ENCODE results near the gene S100Z.

S100Z gene

GRCh38 chr5:76859591-76860247 is 9.9 kb downstream of the S100Z start:
- no peak for DNase-seq (ENCODE audit: low read depth, low spot score)
- TF ChIP-seq EZH2 (IDR thresholded peaks at IDR 0.05) (no peak), FOXP2 (optimal IDR thresholded peaks at IDR 0.05; ENCODE audit: control extremely low read depth, extremely low read length, insufficient read depth) (no peak), POLR2AphosphoS5 (IDR thresholded peaks at IDR 0.05; ENCODE audit: borderline replicate concordance, low read depth, low read length) (no peak)
- no peaks in the 10 kb centered on the region for H3K9me3 ChIP-seq (ENCODE audit: low read depth, low read length)
- H3K4me3 ChIP-seq: no peak overlapping the region
- H3K9ac ChIP-seq (ENCODE audit: insufficient read length): no peak overlapping the region
- H3K36me3 ChIP-seq (ENCODE audit: insufficient read depth, low read length): no peaks in the 10 kb centered on the region
- no peak overlapping the region for H3K27ac ChIP-seq

GRCh38 chr5:76861612-76862011 is 11.8 kb downstream of the S100Z start:
- Histone ChIP-seq H3K27ac (no peak overlapping the region), H3K9me3 (ENCODE audit: low read depth, low read length) (no peaks in the 10 kb centered on the region), H3K9ac (ENCODE audit: insufficient read length) (no peak overlapping the region), H3K4me3 (no peak overlapping the region), H3K36me3 (ENCODE audit: insufficient read depth, low read length) (no peaks in the 10 kb centered on the region)
- no peak for TF ChIP-seq FOXP2 (optimal IDR thresholded peaks at IDR 0.05; ENCODE audit: control extremely low read depth, extremely low read length, insufficient read depth)
- TF ChIP-seq EZH2 (IDR thresholded peaks at IDR 0.05): no peak
- no peak for TF ChIP-seq POLR2AphosphoS5 (IDR thresholded peaks at IDR 0.05; ENCODE audit: borderline replicate concordance, low read depth, low read length)
- DNase-seq (ENCODE audit: low read depth, low spot score): no peak

- H3K27ac ChIP-seq: no peak overlapping the region
- H3K36me3 ChIP-seq (ENCODE audit: insufficient read depth, low read length): no peaks in the 10 kb centered on the region
- H3K4me3 ChIP-seq: no peak overlapping the region
- H3K9me3 ChIP-seq (ENCODE audit: low read depth, low read length): no peaks in the 10 kb centered on the region
- TF ChIP-seq FOXP2 (optimal IDR thresholded peaks at IDR 0.05; ENCODE audit: control extremely low read depth, extremely low read length, insufficient read depth): no peak
- DNase-seq (ENCODE audit: low read depth, low spot score): no peak
- no peak overlapping the region for H3K9ac ChIP-seq (ENCODE audit: insufficient read length)
Measured at GRCh38 chr5:76863001-76863400, 13.2 kb downstream of the S100Z start.

DNA sequence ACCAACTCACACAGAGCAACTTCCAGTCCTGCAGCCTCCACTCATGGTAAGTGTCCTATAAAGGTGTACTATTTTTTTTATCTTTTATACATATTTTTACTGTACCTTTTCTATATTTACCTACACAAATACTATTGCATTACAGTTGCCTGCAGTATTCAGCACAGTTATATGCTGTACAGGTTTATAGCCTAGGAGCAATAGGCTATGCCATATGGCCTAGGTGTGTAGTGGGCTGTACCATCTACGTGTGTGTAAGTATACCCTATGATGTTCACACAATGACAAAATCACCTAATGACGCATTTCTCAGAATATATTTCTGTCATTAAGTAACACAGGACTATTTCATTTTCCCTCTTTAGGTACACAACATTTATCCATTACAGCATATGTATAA is 16.7 kb downstream of the S100Z start:
- Histone ChIP-seq H3K9me3 (ENCODE audit: low read depth, low read length) (no peaks in the 10 kb centered on the region), H3K9ac (ENCODE audit: insufficient read length) (no peak overlapping the region), H3K36me3 (ENCODE audit: insufficient read depth, low read length) (no peaks in the 10 kb centered on the region), H3K27ac (no peak overlapping the region), H3K4me3 (no peak overlapping the region)
- TF ChIP-seq EZH2 (IDR thresholded peaks at IDR 0.05): no peak
- TF ChIP-seq FOXP2 (optimal IDR thresholded peaks at IDR 0.05; ENCODE audit: control extremely low read depth, extremely low read length, insufficient read depth): no peak
- no peak for TF ChIP-seq POLR2AphosphoS5 (IDR thresholded peaks at IDR 0.05; ENCODE audit: borderline replicate concordance, low read depth, low read length)
- DNase-seq (ENCODE audit: low read depth, low spot score): no peak

- no peak overlapping the region for H3K4me3 ChIP-seq
- no peak overlapping the region for H3K27ac ChIP-seq
- H3K9me3 ChIP-seq (ENCODE audit: low read depth, low read length): no peaks in the 10 kb centered on the region
- H3K36me3 ChIP-seq (ENCODE audit: insufficient read depth, low read length): no peaks in the 10 kb centered on the region
- DNase-seq (ENCODE audit: low read depth, low spot score): no peak
- TF ChIP-seq EZH2 (IDR thresholded peaks at IDR 0.05) (no peak), POLR2AphosphoS5 (IDR thresholded peaks at IDR 0.05; ENCODE audit: borderline replicate concordance, low read depth, low read length) (no peak), FOXP2 (optimal IDR thresholded peaks at IDR 0.05; ENCODE audit: control extremely low read depth, extremely low read length, insufficient read depth) (no peak)
- no peak overlapping the region for H3K9ac ChIP-seq (ENCODE audit: insufficient read length)
Measured at GRCh38 chr5:76867038-76867437, 17.2 kb downstream of the S100Z start.

- Histone ChIP-seq H3K9ac (ENCODE audit: insufficient read length) (no peak overlapping the region), H3K36me3 (ENCODE audit: insufficient read depth, low read length) (no peaks in the 10 kb centered on the region), H3K4me3 (no peak overlapping the region), H3K9me3 (ENCODE audit: low read depth, low read length) (no peaks in the 10 kb centered on the region), H3K27ac (no peak overlapping the region)
- TF ChIP-seq FOXP2 (optimal IDR thresholded peaks at IDR 0.05; ENCODE audit: control extremely low read depth, extremely low read length, insufficient read depth): no peak
- TF ChIP-seq EZH2 (IDR thresholded peaks at IDR 0.05): no peak
- no peak for TF ChIP-seq POLR2AphosphoS5 (IDR thresholded peaks at IDR 0.05; ENCODE audit: borderline replicate concordance, low read depth, low read length)
- peak; percentile 67 for DNase-seq (ENCODE audit: low read depth, low spot score)
Measured at GRCh38 chr5:76867827-76868693, 18.2 kb downstream of the S100Z start.

GRCh38 chr5:76870046-76870445 is 20.2 kb downstream of the S100Z start:
- Histone ChIP-seq H3K9me3 (ENCODE audit: low read depth, low read length) (no peaks in the 10 kb centered on the region), H3K9ac (ENCODE audit: insufficient read length) (no peak overlapping the region), H3K4me3 (no peak overlapping the region), H3K36me3 (ENCODE audit: insufficient read depth, low read length) (no peaks in the 10 kb centered on the region), H3K27ac (no peak overlapping the region)
- no peak for DNase-seq (ENCODE audit: low read depth, low spot score)
- TF ChIP-seq FOXP2 (optimal IDR thresholded peaks at IDR 0.05; ENCODE audit: control extremely low read depth, extremely low read length, insufficient read depth) (no peak), POLR2AphosphoS5 (IDR thresholded peaks at IDR 0.05; ENCODE audit: borderline replicate concordance, low read depth, low read length) (no peak), EZH2 (IDR thresholded peaks at IDR 0.05) (no peak)

GRCh38 chr5:76874088-76874581 is 24.3 kb downstream of the S100Z start:
- H3K9ac ChIP-seq (ENCODE audit: insufficient read length): no peak overlapping the region
- DNase-seq (ENCODE audit: low read depth, low spot score): no peak
- no peaks in the 10 kb centered on the region for H3K9me3 ChIP-seq (ENCODE audit: low read depth, low read length)
- TF ChIP-seq POLR2AphosphoS5 (IDR thresholded peaks at IDR 0.05; ENCODE audit: borderline replicate concordance, low read depth, low read length) (no peak), FOXP2 (optimal IDR thresholded peaks at IDR 0.05; ENCODE audit: control extremely low read depth, extremely low read length, insufficient read depth) (no peak)
- H3K36me3 ChIP-seq (ENCODE audit: insufficient read depth, low read length): no peaks in the 10 kb centered on the region
- no peak overlapping the region for H3K4me3 ChIP-seq
- H3K27ac ChIP-seq: no peak overlapping the region

All from SK-N-MC (cell line).